IPS-20b (cell line): ENCODE data around the gene CRISP1.

Experiments used
- H3K27ac ChIP-seq: one replicate; pipeline ENCODE4 v1.5.1; 2013; ENCODE audit warnings: low read length
- H3K27me3 ChIP-seq: 2 replicates; pipeline ENCODE4 v1.6.1; 2013; ENCODE audit warnings: mild to moderate bottlenecking, low read length, inconsistent platforms; ENCODE audit not compliant: insufficient read depth
- H3K36me3 ChIP-seq: 2 replicates; pipeline ENCODE4 v1.6.1; 2013; ENCODE audit warnings: low read depth, mild to moderate bottlenecking, inconsistent platforms, low read length, moderate library complexity; ENCODE audit not compliant: insufficient read depth
- H3K4me1 ChIP-seq: 2 replicates; pipeline ENCODE4 v1.6.1; 2013; ENCODE audit warnings: mild to moderate bottlenecking, control low read depth, inconsistent platforms, low read length, moderate library complexity; ENCODE audit not compliant: insufficient read depth
- H3K4me3 ChIP-seq: 2 replicates; pipeline ENCODE4 v1.5.1; 2013; ENCODE audit warnings: mild to moderate bottlenecking, low read length, inconsistent platforms
- H3K9ac ChIP-seq: 2 replicates; pipeline ENCODE4 v1.6.1; 2013; ENCODE audit warnings: low read depth, mild to moderate bottlenecking, inconsistent platforms, low read length, moderate library complexity
- H3K9me3 ChIP-seq: 2 replicates; pipeline ENCODE4 v1.6.1; 2013; ENCODE audit warnings: mild to moderate bottlenecking, low read depth, low read length, inconsistent platforms; ENCODE audit not compliant: insufficient read depth

CRISP1 gene

DNA sequence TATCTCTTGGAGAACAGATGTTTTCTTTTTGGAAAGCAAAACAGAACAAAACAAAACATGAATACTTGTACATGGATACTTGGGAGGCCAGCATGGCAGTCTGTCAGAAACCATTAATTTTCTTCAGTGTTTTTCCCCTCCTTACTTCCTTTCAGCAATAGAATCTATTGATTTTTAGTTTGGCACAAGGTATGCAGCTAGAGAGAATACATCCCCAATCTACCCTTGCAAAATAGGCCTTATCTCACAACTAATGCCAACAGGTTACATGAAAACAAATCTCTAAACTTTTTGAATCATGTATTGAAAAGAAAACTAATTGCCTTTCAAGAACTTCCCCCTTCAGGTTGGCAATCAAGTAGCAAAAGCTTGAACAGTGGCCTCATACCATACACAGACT lies 82.1 kb downstream of the CRISP1 start:
- Histone ChIP-seq H3K27me3 (no peaks in the 10 kb centered on the region), H3K9ac (no peak overlapping the region), H3K4me1 (no peaks in the 10 kb centered on the region), H3K4me3 (no peak overlapping the region), H3K27ac (no peak overlapping the region), H3K36me3 (no peaks in the 10 kb centered on the region), H3K9me3 (no peaks in the 10 kb centered on the region)
